ENCODE data around the gene RETN.

RETN gene

GRCh38 chr19:7670790-7671189 lies 1.9 kb downstream of the RETN start:
- no peak for TF ChIP-seq CTCF (IDR thresholded peaks at IDR 0.05; ENCODE audit: extremely low read depth, insufficient read depth, missing control alignments)
- in situ Hi-C loops (cut with MboI; ENCODE audit: low pct_unique_long_range_greater_than_20kb, low sequenced_read_pairs, unreplicated experiment): no loop called here
- DNase-seq (ENCODE audit: low spot score): no peak

GRCh38 chr19:7672522-7672921 lies 3.7 kb downstream of the RETN start:
- no peak for DNase-seq (ENCODE audit: low spot score)
- TF ChIP-seq CTCF (IDR thresholded peaks at IDR 0.05; ENCODE audit: extremely low read depth, insufficient read depth, missing control alignments): no peak
- in situ Hi-C loops (cut with MboI; ENCODE audit: low pct_unique_long_range_greater_than_20kb, low sequenced_read_pairs, unreplicated experiment): no loop called here

- in situ Hi-C loops (cut with MboI; ENCODE audit: low pct_unique_long_range_greater_than_20kb, low sequenced_read_pairs, unreplicated experiment): no loop called here
- no peak for DNase-seq (ENCODE audit: low spot score)
Measured at GRCh38 chr19:7674010-7675005, 5.5 kb downstream of the RETN start.

GRCh38 chr19:7676376-7676775 lies 7.5 kb downstream of the RETN start:
- no peak for TF ChIP-seq CTCF (IDR thresholded peaks at IDR 0.05; ENCODE audit: extremely low read depth, insufficient read depth, missing control alignments)
- in situ Hi-C loops (cut with MboI; ENCODE audit: low pct_unique_long_range_greater_than_20kb, low sequenced_read_pairs, unreplicated experiment): no loop called here
- no peak for DNase-seq (ENCODE audit: low spot score)

More at GRCh38 chr19:7674010-7675005, 5.5 kb downstream of the RETN start:
- no peak for TF ChIP-seq CTCF (IDR thresholded peaks at IDR 0.05; ENCODE audit: extremely low read depth, insufficient read depth, missing control alignments)

- no peak for DNase-seq (ENCODE audit: low spot score)
- in situ Hi-C loops (cut with MboI; ENCODE audit: low pct_unique_long_range_greater_than_20kb, low sequenced_read_pairs, unreplicated experiment): no loop called here
- TF ChIP-seq CTCF (IDR thresholded peaks at IDR 0.05; ENCODE audit: extremely low read depth, insufficient read depth, missing control alignments): no peak
Measured at GRCh38 chr19:7676854-7677253, 8.0 kb downstream of the RETN start, which contains the start of gene MCEMP1. Gene MCEMP1, plus strand, starts transcription at chr19:7677090. Its CDS starts 31 bp downstream, at chr19:7677121.

- TF ChIP-seq CTCF (IDR thresholded peaks at IDR 0.05; ENCODE audit: extremely low read depth, insufficient read depth, missing control alignments): no peak
- no peak for DNase-seq (ENCODE audit: low spot score)
- in situ Hi-C loops (cut with MboI; ENCODE audit: low pct_unique_long_range_greater_than_20kb, low sequenced_read_pairs, unreplicated experiment): no loop called here
Measured at GRCh38 chr19:7677669-7678311, 8.9 kb downstream of the RETN start.

All from GM13977 (cell line).